ENCODE data around the gene LRRC26. TPM values are rescaled to one million over a fixed set of nuclear protein-coding genes. Genes with fewer than 3 reads are reported as not detected.

The LRRC26 gene
- total RNA-seq, 1 donor from 2014 or later, result not detected

DNA sequence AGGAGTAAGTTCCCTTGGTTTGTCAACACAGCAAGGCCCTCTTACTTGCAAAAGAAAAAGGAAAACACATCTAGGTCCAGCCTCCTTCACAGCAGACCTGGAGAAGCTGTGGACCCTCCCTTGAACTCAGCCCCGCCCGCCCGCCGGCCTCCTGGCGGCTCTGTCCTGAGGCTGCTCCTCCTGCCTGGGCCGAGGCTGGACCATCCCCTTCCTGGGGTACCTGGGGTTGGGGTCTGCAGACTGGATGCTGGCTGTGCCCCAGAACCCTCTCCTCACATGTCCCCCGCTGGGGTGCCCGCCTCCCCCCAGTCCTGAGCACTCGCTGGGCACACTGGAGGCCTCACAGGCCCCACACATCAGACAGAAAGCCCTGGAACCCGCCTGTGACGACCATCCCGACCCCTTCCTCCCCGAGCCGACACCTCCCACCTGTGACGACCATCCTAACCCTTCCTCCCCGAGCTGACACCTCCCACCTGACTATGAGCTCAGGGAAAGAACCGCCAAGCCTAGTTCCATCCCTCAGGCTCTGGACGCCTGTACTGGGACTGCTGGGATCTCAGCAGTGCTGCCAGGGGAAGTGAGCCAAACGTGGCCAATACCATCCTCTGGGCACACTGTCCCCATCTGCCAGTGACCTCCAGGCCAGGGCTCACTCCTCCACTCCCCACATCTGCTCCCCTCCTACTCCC is 9.2 kb upstream of the LRRC26 start:
- TF ChIP-seq CTCF (IDR thresholded peaks at IDR 0.05; ENCODE audit: insufficient read depth, low read length, poor library complexity, severe bottlenecking), result no peak
- no peak for DNase-seq (ENCODE audit: low read depth)
- H3K27me3 ChIP-seq (ENCODE audit: control insufficient read depth, insufficient read depth, low read length), result peaks cover 17% of the 10 kb centered on the region
- H3K36me3 ChIP-seq (ENCODE audit: control insufficient read depth, insufficient read depth, low read length), result no peaks in the 10 kb centered on the region
- no peak overlapping the region for H3K4me3 ChIP-seq (ENCODE audit: low read depth, low read length)

GRCh38 chr9:137178201-137178938 is 8.5 kb upstream of the LRRC26 start:
- peaks cover 24% of the 10 kb centered on the region for H3K27me3 ChIP-seq (ENCODE audit: control insufficient read depth, insufficient read depth, low read length)
- DNase-seq (ENCODE audit: low read depth), result no peak
- no peak overlapping the region for H3K4me3 ChIP-seq (ENCODE audit: low read depth, low read length)
- TF ChIP-seq CTCF (IDR thresholded peaks at IDR 0.05; ENCODE audit: insufficient read depth, low read length, poor library complexity, severe bottlenecking), result no peak
- no peaks in the 10 kb centered on the region for H3K36me3 ChIP-seq (ENCODE audit: control insufficient read depth, insufficient read depth, low read length)

- peaks cover 37% of the 10 kb centered on the region for H3K27me3 ChIP-seq (ENCODE audit: control insufficient read depth, insufficient read depth, low read length)
- H3K4me3 ChIP-seq (ENCODE audit: low read depth, low read length), result no peak overlapping the region
- DNase-seq (ENCODE audit: low read depth), result no peak
- TF ChIP-seq CTCF (IDR thresholded peaks at IDR 0.05; ENCODE audit: insufficient read depth, low read length, poor library complexity, severe bottlenecking), result peak; percentile 74
- H3K36me3 ChIP-seq (ENCODE audit: control insufficient read depth, insufficient read depth, low read length), result no peaks in the 10 kb centered on the region
Measured at GRCh38 chr9:137176302-137177182, 6.7 kb upstream of the LRRC26 start.

DNA sequence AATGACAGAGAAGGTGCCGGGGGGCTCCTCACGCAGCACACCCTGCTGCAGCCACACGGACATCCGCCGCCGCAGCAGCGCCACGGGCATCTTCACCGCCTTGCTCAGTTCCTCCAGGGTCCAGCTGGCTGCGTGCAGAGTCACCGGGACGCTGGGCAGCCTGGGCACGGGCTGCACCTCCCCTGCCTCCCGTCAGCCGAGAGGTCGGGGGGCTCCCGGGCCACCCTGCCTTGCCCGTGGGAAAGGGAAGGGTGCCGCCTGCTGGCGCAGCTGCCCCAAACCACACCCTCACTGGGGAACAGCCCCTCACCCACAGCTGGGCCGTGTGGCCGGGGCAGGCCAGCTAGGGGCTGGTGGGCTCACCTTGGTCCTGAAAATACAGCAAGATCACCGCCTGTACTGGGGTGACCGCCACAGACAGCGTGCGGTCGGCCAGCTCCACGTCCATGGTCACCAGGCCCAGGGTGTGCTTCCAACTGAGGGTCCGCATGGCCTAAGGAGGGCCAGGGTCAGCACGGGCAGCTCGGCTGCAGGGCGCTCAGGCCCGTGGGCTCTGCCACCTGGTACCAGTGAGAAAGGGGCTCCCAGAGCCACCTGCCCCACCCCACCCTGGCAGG is 5.6 kb upstream of the LRRC26 start:
- Histone ChIP-seq H3K27me3 (ENCODE audit: control insufficient read depth, insufficient read depth, low read length) (peaks cover 48% of the 10 kb centered on the region), H3K36me3 (ENCODE audit: control insufficient read depth, insufficient read depth, low read length) (no peaks in the 10 kb centered on the region), H3K4me3 (ENCODE audit: low read depth, low read length) (no peak overlapping the region)
- DNase-seq (ENCODE audit: low read depth), result no peak
- TF ChIP-seq CTCF (IDR thresholded peaks at IDR 0.05; ENCODE audit: insufficient read depth, low read length, poor library complexity, severe bottlenecking), result peak; percentile 37

GRCh38 chr9:137174722-137175293 is 5.0 kb upstream of the LRRC26 start:
- no peak for TF ChIP-seq CTCF (IDR thresholded peaks at IDR 0.05; ENCODE audit: insufficient read depth, low read length, poor library complexity, severe bottlenecking)
- no peaks in the 10 kb centered on the region for H3K36me3 ChIP-seq (ENCODE audit: control insufficient read depth, insufficient read depth, low read length)
- peaks cover 55% of the 10 kb centered on the region for H3K27me3 ChIP-seq (ENCODE audit: control insufficient read depth, insufficient read depth, low read length)
- no peak for DNase-seq (ENCODE audit: low read depth)
- H3K4me3 ChIP-seq (ENCODE audit: low read depth, low read length), result no peak overlapping the region
